Pancreas (tissue), 10 donors: ENCODE data around the gene AOAH. TPM values are rescaled to one million over a fixed set of nuclear protein-coding genes. Genes with fewer than 3 reads are reported as not detected.

Source experiments
- ATAC-seq, 4 donors: fragments of 200-7000 bp; cut with Tn5 transposase; one replicate each; pipeline versions ENCODE4 v1.8.0 to v1.9.1; 2020; ENCODE audit warnings: mild to moderate bottlenecking in 4 of 4, moderate library complexity in 4 of 4
- DNase-seq, 6 donors: peaks; one replicate each; pipeline ENCODE4 v3.0.0-alpha.2; 2020
- FAIRE-seq: peaks from 2 replicates; lab custom pipeline; 2012; peaks lifted over from hg19 to GRCh38; lab: Jason Lieb, UNC
- H3K27ac ChIP-seq, 4 donors: fragments of 200-600 bp; sonication (generic); 1 replicate in 3 of 4; 2 replicates in 1 of 4; pipeline versions ENCODE4 v1.5.0 to v1.8.0; 2020
- H3K27me3 ChIP-seq, 4 donors: fragments of 200-600 bp; one replicate each; pipeline ENCODE4 v1.8.0; 2021
- H3K36me3 ChIP-seq, 3 donors: fragments of 200-600 bp; sonication (generic) in 1 of 3; one replicate each; pipeline versions ENCODE4 v1.5.0 to v1.8.0; 2020 to 2021
- H3K4me1 ChIP-seq, 3 donors: fragments of 200-600 bp; one replicate each; pipeline ENCODE4 v1.8.0; 2021
- H3K4me3 ChIP-seq, 4 donors: fragments of 200-600 bp; sonication (generic) in 2 of 4; one replicate each; pipeline versions ENCODE4 v1.5.0 to v1.8.0; 2020 to 2021
- H3K9me3 ChIP-seq, 4 donors: fragments of 200-600 bp; one replicate each; pipeline ENCODE4 v1.8.0; 2021
- WGBS, 2 donors: extraction: QIAGEN DNeasy Blood & Tissue Kit; methylation state at CpG; one replicate each; pipeline ENCODE4 v1.1.7; 2013; 5-methylcytosine and 5-hydroxymethylcytosine counted together
- intact Hi-C, 3 donors: fragments of 100-400 bp; cut with DNase I; formaldehyde crosslinking; loops; one replicate each; pipeline versions ENCODE4 v1.11.1 to v1.14.2; 2022
- polyA plus RNA-seq, 2 donors: library from polyadenylated mRNA; stranded (reverse); fragments of 200-250 nt; gene quantifications; one replicate each; pipeline ENCODE4 v1.2.3, GENCODE V29; 2013
- total RNA-seq, 6 donors: library from RNA; stranded (reverse); fragmentation: NEBNext Ultra II Directional in 4 of 6; extraction: Animal tissue kit (Norgen Biotek cat#: 25700) in 4 of 6; gene quantifications; one replicate each; pipeline versions ENCODE4 v1.2.1 to v1.2.4, GENCODE V29; 2021 to 2023
- TF ChIP-seq, protein P1 (sequence below), 4 donors: fragments of 200-600 bp; sonication (generic) in 3 of 4; IDR thresholded peaks; one replicate each; pipeline versions ENCODE4 v1.5.0 to v1.8.0; 2021; ENCODE audit warnings: antibody characterized with exemption in 4 of 4
- donor health status: healthy with polysubstance abuse.
- donor health status: DM: no; HTN: no; CAD: no; lungs with moderate emphysema.
- donor health status: DM: no; HTN: no; CAD: no.
- donor health status: control.
- donor health status: control.
- donor health status: Bipolar disorder and iron deficiency.
- donor health status: DM: yes; HTN: yes; CAD: no.
- donor health status: DM: no; HTN: no; CAD: no.
- donor health status: DM: no; HTN: no; CAD: no.
- donor health status: DM: yes; HTN: yes; CAD: no.

Gene AOAH
- total and polyA plus RNA-seq, 8 donors, result 0.79 to 9.0 (median 2.1) TPM

DNA sequence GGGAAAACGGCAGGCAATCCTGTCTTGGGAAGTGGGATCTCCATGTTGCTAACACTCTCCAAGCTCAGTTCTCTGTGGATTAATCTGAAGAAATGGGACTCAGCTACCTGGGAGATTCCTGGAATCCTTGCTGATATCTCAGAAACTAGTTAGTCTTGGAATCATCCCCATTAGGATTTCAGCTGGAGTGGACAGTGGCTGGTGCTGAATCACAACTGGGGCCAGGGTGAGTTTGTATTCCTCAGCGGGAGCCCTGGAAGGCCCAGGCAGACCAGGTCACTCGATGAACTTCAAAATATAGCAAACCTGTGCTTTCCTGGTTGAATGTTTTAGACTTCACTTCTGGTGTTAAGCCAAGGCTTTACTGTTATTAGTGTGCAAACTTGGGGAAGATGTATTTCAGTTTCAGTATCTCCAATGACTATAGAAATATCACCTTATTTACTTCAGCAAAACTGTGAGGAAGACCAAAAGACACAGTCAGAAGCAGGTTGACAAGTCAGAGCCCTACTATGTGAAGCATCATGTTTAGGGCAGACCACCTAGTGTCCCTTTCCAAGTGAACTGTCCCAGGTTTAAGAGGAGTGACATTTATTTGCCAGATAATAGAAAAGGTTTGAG lies 126.1 kb downstream of the AOAH start:
- TF ChIP-seq, protein P1, sequence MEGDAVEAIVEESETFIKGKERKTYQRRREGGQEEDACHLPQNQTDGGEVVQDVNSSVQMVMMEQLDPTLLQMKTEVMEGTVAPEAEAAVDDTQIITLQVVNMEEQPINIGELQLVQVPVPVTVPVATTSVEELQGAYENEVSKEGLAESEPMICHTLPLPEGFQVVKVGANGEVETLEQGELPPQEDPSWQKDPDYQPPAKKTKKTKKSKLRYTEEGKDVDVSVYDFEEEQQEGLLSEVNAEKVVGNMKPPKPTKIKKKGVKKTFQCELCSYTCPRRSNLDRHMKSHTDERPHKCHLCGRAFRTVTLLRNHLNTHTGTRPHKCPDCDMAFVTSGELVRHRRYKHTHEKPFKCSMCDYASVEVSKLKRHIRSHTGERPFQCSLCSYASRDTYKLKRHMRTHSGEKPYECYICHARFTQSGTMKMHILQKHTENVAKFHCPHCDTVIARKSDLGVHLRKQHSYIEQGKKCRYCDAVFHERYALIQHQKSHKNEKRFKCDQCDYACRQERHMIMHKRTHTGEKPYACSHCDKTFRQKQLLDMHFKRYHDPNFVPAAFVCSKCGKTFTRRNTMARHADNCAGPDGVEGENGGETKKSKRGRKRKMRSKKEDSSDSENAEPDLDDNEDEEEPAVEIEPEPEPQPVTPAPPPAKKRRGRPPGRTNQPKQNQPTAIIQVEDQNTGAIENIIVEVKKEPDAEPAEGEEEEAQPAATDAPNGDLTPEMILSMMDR (IDR thresholded peaks at IDR 0.05), result no peak
- Histone ChIP-seq H3K27ac (no peak overlapping the region), H3K36me3 (no peaks in the 10 kb centered on the region), H3K9me3 (no peaks in the 10 kb centered on the region), H3K4me3 (no peak overlapping the region), H3K4me1 (peaks cover 0 to 11% (median 0%) of the 10 kb centered on the region in 3 donors), H3K27me3 (no peaks in the 10 kb centered on the region)
- DNase-seq, result no peak
- intact Hi-C loops, result no loop called here
- no peak for FAIRE-seq
- ATAC-seq, result no peak
- WGBS, 2 donors, result 80 to 86% methylated on average over 3 of the region's 3 CpGs

DNA sequence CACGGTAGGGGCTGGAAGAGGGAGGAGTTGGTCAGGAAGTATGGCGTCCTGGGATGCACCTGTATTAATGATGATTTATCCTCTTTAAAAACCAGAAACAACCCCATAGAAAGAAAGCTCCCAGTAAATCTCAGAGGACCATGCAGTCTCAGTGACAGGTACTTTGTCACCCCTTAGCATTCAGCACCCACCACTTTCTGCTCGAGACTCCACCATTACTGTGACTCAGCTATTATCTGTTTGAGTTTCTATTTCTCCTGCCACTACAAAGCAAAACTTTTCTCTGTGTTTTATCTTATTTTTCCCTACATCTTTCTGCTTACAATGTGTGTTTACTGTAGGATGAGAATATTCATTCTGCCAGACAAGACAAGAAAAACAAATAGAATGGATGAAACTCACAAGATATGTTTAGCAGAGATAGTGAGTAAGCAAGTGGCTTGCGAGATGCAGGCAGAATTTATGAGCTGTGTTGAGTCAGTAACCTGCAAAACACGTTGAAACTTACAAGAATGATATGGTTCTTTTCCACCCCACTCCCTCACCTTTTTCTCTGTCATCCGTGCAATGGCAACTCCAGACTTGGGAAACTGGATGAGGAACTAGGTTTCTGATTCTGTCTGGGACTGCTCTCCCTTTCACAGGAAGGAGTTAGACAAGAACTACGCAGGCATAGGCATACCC lies 127.1 kb downstream of the AOAH start:
- no peaks in the 10 kb centered on the region for H3K36me3 ChIP-seq
- peaks cover 0 to 11% (median 0%) of the 10 kb centered on the region in 3 donors for H3K4me1 ChIP-seq
- H3K27me3 ChIP-seq, result no peaks in the 10 kb centered on the region
- ATAC-seq, result no peak
- no peak overlapping the region for H3K27ac ChIP-seq
- no peak overlapping the region for H3K4me3 ChIP-seq
- no peaks in the 10 kb centered on the region for H3K9me3 ChIP-seq
- intact Hi-C loops, result no loop called here
- WGBS, 2 donors, result 66 to 75% methylated on average over 7 of the region's 7 CpGs
- TF ChIP-seq, protein P1 (IDR thresholded peaks at IDR 0.05), result no peak
- no peak for FAIRE-seq
- DNase-seq, result no peak

DNA sequence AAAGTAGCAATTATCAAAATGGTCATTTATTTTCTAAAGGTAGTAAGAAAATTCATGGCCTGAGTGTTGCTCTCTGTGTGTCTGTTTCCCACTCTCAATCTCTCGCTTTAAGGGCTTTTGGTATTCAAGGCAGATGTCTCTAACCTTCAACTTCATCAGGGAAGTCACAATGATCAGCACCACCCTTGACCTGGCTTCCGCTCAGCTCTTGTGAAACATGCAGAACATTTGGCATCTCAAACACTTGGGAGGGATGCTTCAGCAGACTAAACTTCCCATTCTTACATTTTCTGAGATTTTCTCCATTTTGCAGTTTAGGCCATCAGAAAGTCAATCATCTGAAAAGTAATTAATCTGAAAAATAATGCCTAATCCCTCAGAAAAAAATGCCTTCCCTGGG lies 129.8 kb downstream of the AOAH start:
- 95 to 97% methylated on average over 2 of the region's 2 CpGs for WGBS, 2 donors
- intact Hi-C loops, result no loop called here
- DNase-seq, result no peak
- Histone ChIP-seq H3K27ac (no peak overlapping the region), H3K4me3 (no peak overlapping the region), H3K27me3 (no peaks in the 10 kb centered on the region), H3K9me3 (no peaks in the 10 kb centered on the region), H3K36me3 (no peaks in the 10 kb centered on the region), H3K4me1 (no peaks in the 10 kb centered on the region)
- no peak for FAIRE-seq
- ATAC-seq, result no peak
- TF ChIP-seq, protein P1 (IDR thresholded peaks at IDR 0.05), result no peak

DNA sequence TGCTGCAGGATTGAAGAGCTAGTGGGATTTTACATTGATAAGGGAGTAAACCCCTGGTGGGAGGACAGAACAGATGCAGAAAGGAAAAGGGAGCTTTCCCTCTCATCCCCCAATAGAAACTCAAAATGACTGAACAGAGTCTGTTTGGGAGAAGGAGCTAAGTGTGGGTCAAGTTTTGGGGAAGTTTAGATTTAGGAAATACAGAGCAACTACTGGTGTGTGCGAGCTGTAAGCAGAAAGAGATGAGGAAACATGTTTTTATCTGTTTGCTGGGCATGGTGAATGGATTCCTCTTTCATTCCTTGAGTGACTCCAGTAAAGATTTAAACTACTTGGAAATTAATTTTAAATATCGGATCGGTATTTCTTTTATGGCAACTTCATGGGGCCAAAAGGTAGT lies 132.7 kb downstream of the AOAH start:
- TF ChIP-seq, protein P1 (IDR thresholded peaks at IDR 0.05), result no peak
- WGBS, 2 donors, result 85 to 90% methylated on average over 3 of the region's 3 CpGs
- H3K9me3 ChIP-seq, result no peaks in the 10 kb centered on the region
- no peak overlapping the region for H3K27ac ChIP-seq
- no peaks in the 10 kb centered on the region for H3K36me3 ChIP-seq
- ATAC-seq (no peak), FAIRE-seq (no peak), DNase-seq (no peak)
- intact Hi-C loops, result no loop called here
- no peaks in the 10 kb centered on the region for H3K4me1 ChIP-seq
- no peaks in the 10 kb centered on the region for H3K27me3 ChIP-seq
- no peak overlapping the region for H3K4me3 ChIP-seq

DNA sequence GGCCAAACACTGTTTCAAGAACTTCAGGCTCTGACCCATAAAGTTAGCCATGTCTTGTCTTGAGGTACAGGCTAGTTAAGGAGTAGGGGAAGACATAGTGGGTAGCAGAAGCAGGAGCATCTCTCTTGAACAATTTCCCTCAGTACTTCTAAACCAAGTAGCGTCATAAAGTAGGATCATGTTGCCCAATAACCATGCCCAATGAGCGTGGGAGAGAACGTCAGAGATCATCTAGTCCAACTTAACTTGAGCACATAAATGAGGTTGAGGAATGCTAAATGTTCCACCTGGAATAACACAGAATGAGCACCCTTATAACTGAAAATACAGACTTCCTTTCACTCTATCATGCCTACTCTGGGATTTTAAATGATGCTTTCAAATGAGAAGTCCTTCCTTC lies 134.9 kb downstream of the AOAH start:
- FAIRE-seq, result no peak
- no peak overlapping the region for H3K4me3 ChIP-seq
- intact Hi-C loops, result no loop called here
- no peaks in the 10 kb centered on the region for H3K36me3 ChIP-seq
- WGBS, 2 donors, result 85 to 97% methylated on average over 3 of the region's 3 CpGs
- no peak for ATAC-seq
- no peaks in the 10 kb centered on the region for H3K9me3 ChIP-seq
- DNase-seq, result no peak
- no peaks in the 10 kb centered on the region for H3K4me1 ChIP-seq
- TF ChIP-seq, protein P1 (IDR thresholded peaks at IDR 0.05), result no peak
- no peaks in the 10 kb centered on the region for H3K27me3 ChIP-seq
- no peak overlapping the region for H3K27ac ChIP-seq
